SH-SY5Y (cell line): ENCODE measurements around the gene POU6F2.

Experiments
- GATA2 ChIP-seq: IDR thresholded peaks from 2 replicates; pipeline ENCODE4 v1.6.1; 2011; ENCODE audit warnings: mild to moderate bottlenecking, low read depth, low read length
- GATA3 ChIP-seq: IDR thresholded peaks from 2 replicates; pipeline ENCODE4 v1.6.1; 2011; ENCODE audit warnings: low read depth, mild to moderate bottlenecking, low read length, moderate library complexity

- TF ChIP-seq GATA3 (no peak), GATA2 (no peak)
Observed at GRCh38 chr7:39130274-39130673, 152.6 kb downstream of the POU6F2 start.
